K562 (cell line): ENCODE measurements around the gene ITPR2.

Experiments used
- CEBPB ChIP-seq: fragments of 450-650 bp; IDR thresholded peaks from 2 replicates; pipeline ENCODE4 v1.6.1; 2016; ENCODE audit warnings: missing genetic modification characterization, missing compliant biosample characterization
- ELF1 ChIP-seq: fragments of 200-800 bp; sonication (Bioruptor generic); IDR thresholded peaks from 2 replicates; pipeline ENCODE4 v1.6.1; 2016; ENCODE audit warnings: missing genetic modification characterization, missing compliant biosample characterization
- EP300 ChIP-seq: IDR thresholded peaks from 2 replicates; pipeline ENCODE4 v1.6.1; 2012; ENCODE audit warnings: low read length, improper control_type of control experiment
- POLR2AphosphoS5 ChIP-seq: IDR thresholded peaks from 2 replicates; pipeline ENCODE4 v1.6.1; 2011; ENCODE audit warnings: mild to moderate bottlenecking, low read depth, low read length, moderate library complexity; ENCODE audit not compliant: control insufficient read depth, insufficient read depth
- TCF7 ChIP-seq: sonication (generic); IDR thresholded peaks from 2 replicates; pipeline ENCODE4 v1.6.1; 2016; ENCODE audit warnings: antibody characterized with exemption, borderline replicate concordance
- USF1 ChIP-seq: sonication (generic); formaldehyde crosslinking; IDR thresholded peaks from 2 replicates; pipeline ENCODE4 v1.9.0; 2022; ENCODE audit warnings: mild to moderate bottlenecking, missing genetic modification reagents
- ZNF263 ChIP-seq: sonication (generic); formaldehyde crosslinking; IDR thresholded peaks from 2 replicates; pipeline ENCODE4 v1.8.0; 2022; ENCODE audit warnings: mild to moderate bottlenecking, missing genetic modification reagents, borderline replicate concordance
- TF ChIP-seq, protein P1 (sequence below), 2 experiments: fragments of 450-650 bp; formaldehyde crosslinking in 1 of 2; IDR thresholded peaks; 2 replicates each; pipeline versions ENCODE4 v1.4.0 to v1.6.1; 2014 to 2020; ENCODE audit warnings: mild to moderate bottlenecking in 2 of 2, borderline replicate concordance in 1 of 2, low read depth in 1 of 2
- TF ChIP-seq, protein P2 (sequence below), 2 experiments: IDR thresholded peaks; 2 replicates each; pipeline ENCODE4 v1.6.1; 2012; ENCODE audit warnings: improper control_type of control experiment in 2 of 2, low read depth in 2 of 2, low read length in 2 of 2, borderline replicate concordance in 1 of 2

DNA sequence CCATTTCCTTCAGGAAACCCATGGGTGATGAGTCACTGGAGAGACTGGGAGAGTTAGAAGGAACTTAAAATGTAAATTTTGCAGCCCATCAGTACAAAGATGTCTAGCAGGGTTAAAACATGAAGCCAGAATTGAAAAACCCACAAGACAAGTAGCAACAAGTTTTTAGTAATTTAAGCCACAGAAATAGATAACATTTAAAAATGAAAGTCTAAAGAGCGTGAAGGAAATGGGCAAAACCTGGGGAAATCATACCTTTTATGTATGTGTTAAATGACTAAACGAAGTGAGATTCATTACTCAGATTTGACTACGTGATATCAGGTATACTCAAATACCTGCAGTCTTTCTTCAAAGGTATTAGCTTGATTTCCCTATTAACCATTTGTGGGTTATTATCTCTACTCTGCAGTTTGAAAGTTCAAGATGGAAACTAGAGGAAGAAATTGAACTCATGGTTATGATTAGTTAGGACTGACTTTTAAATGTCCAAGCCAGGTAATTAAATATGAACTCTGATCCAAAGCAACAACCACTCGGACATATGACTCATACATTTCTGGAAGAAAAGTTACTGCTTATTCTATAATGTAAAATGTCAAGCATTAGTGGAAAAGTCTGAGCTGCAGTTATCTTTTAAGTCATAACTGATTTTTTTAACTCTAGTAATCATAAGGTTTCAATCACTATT lies 84.1 kb downstream of the ITPR2 start:
- TF ChIP-seq, protein P1, sequence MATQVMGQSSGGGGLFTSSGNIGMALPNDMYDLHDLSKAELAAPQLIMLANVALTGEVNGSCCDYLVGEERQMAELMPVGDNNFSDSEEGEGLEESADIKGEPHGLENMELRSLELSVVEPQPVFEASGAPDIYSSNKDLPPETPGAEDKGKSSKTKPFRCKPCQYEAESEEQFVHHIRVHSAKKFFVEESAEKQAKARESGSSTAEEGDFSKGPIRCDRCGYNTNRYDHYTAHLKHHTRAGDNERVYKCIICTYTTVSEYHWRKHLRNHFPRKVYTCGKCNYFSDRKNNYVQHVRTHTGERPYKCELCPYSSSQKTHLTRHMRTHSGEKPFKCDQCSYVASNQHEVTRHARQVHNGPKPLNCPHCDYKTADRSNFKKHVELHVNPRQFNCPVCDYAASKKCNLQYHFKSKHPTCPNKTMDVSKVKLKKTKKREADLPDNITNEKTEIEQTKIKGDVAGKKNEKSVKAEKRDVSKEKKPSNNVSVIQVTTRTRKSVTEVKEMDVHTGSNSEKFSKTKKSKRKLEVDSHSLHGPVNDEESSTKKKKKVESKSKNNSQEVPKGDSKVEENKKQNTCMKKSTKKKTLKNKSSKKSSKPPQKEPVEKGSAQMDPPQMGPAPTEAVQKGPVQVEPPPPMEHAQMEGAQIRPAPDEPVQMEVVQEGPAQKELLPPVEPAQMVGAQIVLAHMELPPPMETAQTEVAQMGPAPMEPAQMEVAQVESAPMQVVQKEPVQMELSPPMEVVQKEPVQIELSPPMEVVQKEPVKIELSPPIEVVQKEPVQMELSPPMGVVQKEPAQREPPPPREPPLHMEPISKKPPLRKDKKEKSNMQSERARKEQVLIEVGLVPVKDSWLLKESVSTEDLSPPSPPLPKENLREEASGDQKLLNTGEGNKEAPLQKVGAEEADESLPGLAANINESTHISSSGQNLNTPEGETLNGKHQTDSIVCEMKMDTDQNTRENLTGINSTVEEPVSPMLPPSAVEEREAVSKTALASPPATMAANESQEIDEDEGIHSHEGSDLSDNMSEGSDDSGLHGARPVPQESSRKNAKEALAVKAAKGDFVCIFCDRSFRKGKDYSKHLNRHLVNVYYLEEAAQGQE (IDR thresholded peaks at IDR 0.05; ENCODE audit: borderline replicate concordance) = no peak
- TF ChIP-seq, protein P1 (CRISPR knock-in tag; IDR thresholded peaks at IDR 0.05; ENCODE audit: low read depth) = no peak
- TF ChIP-seq USF1 (CRISPR knock-in tag) (no peak), POLR2AphosphoS5 (no peak), EP300 (no peak), CEBPB (no peak), ZNF263 (CRISPR knock-in tag) (no peak), ELF1 (tag) (no peak), TCF7 (no peak)
- TF ChIP-seq, protein P2, sequence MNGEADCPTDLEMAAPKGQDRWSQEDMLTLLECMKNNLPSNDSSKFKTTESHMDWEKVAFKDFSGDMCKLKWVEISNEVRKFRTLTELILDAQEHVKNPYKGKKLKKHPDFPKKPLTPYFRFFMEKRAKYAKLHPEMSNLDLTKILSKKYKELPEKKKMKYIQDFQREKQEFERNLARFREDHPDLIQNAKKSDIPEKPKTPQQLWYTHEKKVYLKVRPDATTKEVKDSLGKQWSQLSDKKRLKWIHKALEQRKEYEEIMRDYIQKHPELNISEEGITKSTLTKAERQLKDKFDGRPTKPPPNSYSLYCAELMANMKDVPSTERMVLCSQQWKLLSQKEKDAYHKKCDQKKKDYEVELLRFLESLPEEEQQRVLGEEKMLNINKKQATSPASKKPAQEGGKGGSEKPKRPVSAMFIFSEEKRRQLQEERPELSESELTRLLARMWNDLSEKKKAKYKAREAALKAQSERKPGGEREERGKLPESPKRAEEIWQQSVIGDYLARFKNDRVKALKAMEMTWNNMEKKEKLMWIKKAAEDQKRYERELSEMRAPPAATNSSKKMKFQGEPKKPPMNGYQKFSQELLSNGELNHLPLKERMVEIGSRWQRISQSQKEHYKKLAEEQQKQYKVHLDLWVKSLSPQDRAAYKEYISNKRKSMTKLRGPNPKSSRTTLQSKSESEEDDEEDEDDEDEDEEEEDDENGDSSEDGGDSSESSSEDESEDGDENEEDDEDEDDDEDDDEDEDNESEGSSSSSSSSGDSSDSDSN (IDR thresholded peaks at IDR 0.05; ENCODE audit: borderline replicate concordance in 1 of 2, low read depth in 2 of 2, low read length in 2 of 2) = no peak
